IPS-15b (cell line): Measurements from ENCODE around the gene NACC2.
A peak's percentile ranks its signal among the peaks of the same experiment; 100 is the strongest.

Experiments
- H3K27me3 ChIP-seq: one replicate; pipeline ENCODE4 v1.6.1; 2013; ENCODE audit warnings: low read length; ENCODE audit not compliant: control insufficient read depth, insufficient read depth
- H3K36me3 ChIP-seq: one replicate; pipeline ENCODE4 v1.6.1; 2013; ENCODE audit warnings: low read length; ENCODE audit not compliant: control insufficient read depth, insufficient read depth
- H3K4me1 ChIP-seq: one replicate; pipeline ENCODE4 v1.6.1; 2013; ENCODE audit warnings: mild to moderate bottlenecking, low read length; ENCODE audit not compliant: control insufficient read depth, insufficient read depth
- H3K4me3 ChIP-seq: one replicate; pipeline ENCODE4 v1.5.1; 2013; ENCODE audit warnings: low read depth, low read length
- H3K9ac ChIP-seq: one replicate; pipeline ENCODE4 v1.6.1; 2013; ENCODE audit warnings: low read depth, mild to moderate bottlenecking, low read length
- H3K9me3 ChIP-seq: one replicate; pipeline ENCODE4 v1.6.1; 2013; ENCODE audit warnings: mild to moderate bottlenecking, low read length; ENCODE audit not compliant: control insufficient read depth, insufficient read depth

NACC2 gene

GRCh38 chr9:136053757-136054142 lies 41.3 kb downstream of the NACC2 start:
- Histone ChIP-seq H3K9me3 (no peaks in the 10 kb centered on the region), H3K9ac (peak overlapping the region; percentile 47), H3K27me3 (no peaks in the 10 kb centered on the region), H3K36me3 (peaks cover 12% of the 10 kb centered on the region), H3K4me3 (no peak overlapping the region), H3K4me1 (peaks cover 3% of the 10 kb centered on the region)

GRCh38 chr9:136052991-136053756 lies 41.9 kb downstream of the NACC2 start:
- H3K4me3 ChIP-seq = no peak overlapping the region
- H3K36me3 ChIP-seq = peaks cover 13% of the 10 kb centered on the region
- H3K27me3 ChIP-seq = no peaks in the 10 kb centered on the region
- no peaks in the 10 kb centered on the region for H3K9me3 ChIP-seq
- H3K4me1 ChIP-seq = peaks cover 3% of the 10 kb centered on the region
- H3K9ac ChIP-seq = peak overlapping the region; percentile 47

GRCh38 chr9:136052472-136052880 lies 42.6 kb downstream of the NACC2 start:
- Histone ChIP-seq H3K4me3 (no peak overlapping the region), H3K9me3 (no peaks in the 10 kb centered on the region), H3K9ac (no peak overlapping the region), H3K4me1 (peaks cover 3% of the 10 kb centered on the region), H3K36me3 (peaks cover 13% of the 10 kb centered on the region), H3K27me3 (no peaks in the 10 kb centered on the region)

GRCh38 chr9:136051837-136052471 lies 43.1 kb downstream of the NACC2 start:
- Histone ChIP-seq H3K9ac (no peak overlapping the region), H3K4me3 (peak overlapping the region; percentile 41), H3K4me1 (peaks cover 2% of the 10 kb centered on the region), H3K36me3 (peaks cover 13% of the 10 kb centered on the region), H3K9me3 (no peaks in the 10 kb centered on the region), H3K27me3 (no peaks in the 10 kb centered on the region)

GRCh38 chr9:136051453-136051836 lies 43.6 kb downstream of the NACC2 start:
- Histone ChIP-seq H3K4me1 (peaks cover 2% of the 10 kb centered on the region), H3K4me3 (peak overlapping the region; percentile 41), H3K27me3 (no peaks in the 10 kb centered on the region), H3K36me3 (peaks cover 15% of the 10 kb centered on the region), H3K9me3 (no peaks in the 10 kb centered on the region), H3K9ac (no peak overlapping the region)

- H3K9me3 ChIP-seq = no peaks in the 10 kb centered on the region
- H3K4me3 ChIP-seq = peak overlapping the region; percentile 41
- peaks cover 2% of the 10 kb centered on the region for H3K4me1 ChIP-seq
- H3K9ac ChIP-seq = peak overlapping the region; percentile 60
- H3K36me3 ChIP-seq = peaks cover 19% of the 10 kb centered on the region
- H3K27me3 ChIP-seq = no peaks in the 10 kb centered on the region
Observed at GRCh38 chr9:136050701-136051452, 44.2 kb downstream of the NACC2 start.

- Histone ChIP-seq H3K27me3 (no peaks in the 10 kb centered on the region), H3K4me1 (peaks cover 2% of the 10 kb centered on the region), H3K4me3 (peak overlapping the region; percentile 41), H3K36me3 (peaks cover 19% of the 10 kb centered on the region), H3K9ac (no peak overlapping the region), H3K9me3 (no peaks in the 10 kb centered on the region)
Observed at GRCh38 chr9:136050266-136050700, 44.8 kb downstream of the NACC2 start.

- H3K9me3 ChIP-seq = no peaks in the 10 kb centered on the region
- H3K36me3 ChIP-seq = peaks cover 19% of the 10 kb centered on the region
- peaks cover 2% of the 10 kb centered on the region for H3K4me1 ChIP-seq
- H3K9ac ChIP-seq = no peak overlapping the region
- no peak overlapping the region for H3K4me3 ChIP-seq
- H3K27me3 ChIP-seq = no peaks in the 10 kb centered on the region
Observed at GRCh38 chr9:136049491-136050265, 45.4 kb downstream of the NACC2 start.

- H3K9me3 ChIP-seq = no peaks in the 10 kb centered on the region
- H3K4me3 ChIP-seq = no peak overlapping the region
- peaks cover 16% of the 10 kb centered on the region for H3K36me3 ChIP-seq
- H3K27me3 ChIP-seq = no peaks in the 10 kb centered on the region
- no peak overlapping the region for H3K9ac ChIP-seq
- H3K4me1 ChIP-seq = peaks cover 2% of the 10 kb centered on the region
Observed at GRCh38 chr9:136048560-136049411, 46.3 kb downstream of the NACC2 start.

GRCh38 chr9:136047775-136048559 lies 47.1 kb downstream of the NACC2 start:
- Histone ChIP-seq H3K27me3 (no peaks in the 10 kb centered on the region), H3K9ac (no peak overlapping the region), H3K4me3 (no peak overlapping the region), H3K36me3 (peaks cover 16% of the 10 kb centered on the region), H3K9me3 (no peaks in the 10 kb centered on the region), H3K4me1 (peaks cover 2% of the 10 kb centered on the region)
